Heart right ventricle (tissue), 16 donors: ENCODE results near the gene CKLF. TPM values are rescaled to one million over a fixed set of nuclear protein-coding genes. Genes with fewer than 3 reads are reported as not detected.

Experiments used
- ATAC-seq, 8 donors: fragments of 200-7000 bp; cut with Tn5 transposase; one replicate each; pipeline ENCODE4 v1.9.1; 2020; ENCODE audit warnings: mild to moderate bottlenecking in 8 of 8, moderate library complexity in 8 of 8, moderate number of reproducible peaks in 1 of 8
- DNase-seq, 2 donors: peaks; one replicate each; pipeline ENCODE4 v3.0.0-alpha.2; 2020
- H3K27ac ChIP-seq, 10 donors: fragments of 200-600 bp; sonication (generic) in 2 of 10; one replicate each; pipeline versions ENCODE4 v1.5.0 to v1.8.0; 2020 to 2022; ENCODE audit warnings: mild to moderate bottlenecking in 3 of 10
- H3K27me3 ChIP-seq, 7 donors: fragments of 200-600 bp; one replicate each; pipeline ENCODE4 v1.8.0; 2021 to 2022; ENCODE audit warnings: mild to moderate bottlenecking in 2 of 7
- H3K36me3 ChIP-seq, 9 donors: fragments of 200-600 bp; sonication (generic) in 1 of 9; one replicate each; pipeline versions ENCODE4 v1.5.0 to v1.8.0; 2020 to 2022; ENCODE audit warnings: mild to moderate bottlenecking in 2 of 9
- H3K4me1 ChIP-seq, 9 donors: fragments of 200-600 bp; sonication (generic) in 1 of 9; one replicate each; pipeline versions ENCODE4 v1.5.0 to v1.8.0; 2020 to 2022; ENCODE audit warnings: mild to moderate bottlenecking in 4 of 9
- H3K4me3 ChIP-seq, 10 donors: fragments of 200-600 bp; sonication (generic) in 2 of 10; one replicate each; pipeline versions ENCODE4 v1.5.0 to v1.8.0; 2020 to 2022; ENCODE audit warnings: mild to moderate bottlenecking in 7 of 10, moderate library complexity in 2 of 10
- H3K9me3 ChIP-seq, 11 donors: fragments of 200-600 bp in 10 of 11; sonication (generic) in 2 of 11; one replicate each; pipeline versions ENCODE4 v1.5.0 to v1.8.0; 2013 to 2022; ENCODE audit warnings: mild to moderate bottlenecking in 2 of 11, control low read depth in 1 of 11, moderate library complexity in 1 of 11
- CTCF ChIP-seq, 9 donors: fragments of 200-600 bp; sonication (generic) in 2 of 9; IDR thresholded peaks; one replicate each; pipeline versions ENCODE4 v1.5.0 to v1.8.0; 2021 to 2022; ENCODE audit warnings: antibody characterized with exemption in 9 of 9, mild to moderate bottlenecking in 5 of 9, moderate library complexity in 1 of 9
- WGBS, 2 donors: extraction: QIAGEN DNeasy Blood & Tissue Kit; methylation state at CpG; one replicate each; pipeline ENCODE4 v1.1.7; 2013; ENCODE audit warnings: inconsistent platforms in 1 of 2; 5-methylcytosine and 5-hydroxymethylcytosine counted together
- intact Hi-C, 10 donors: fragments of 100-400 bp; cut with DNase I; formaldehyde crosslinking; loops; one replicate each; pipeline versions ENCODE4 v1.11.1 to v1.14.2; 2022
- polyA plus RNA-seq, 2 donors: library from polyadenylated mRNA; stranded (reverse); fragments of 200-250 nt; gene quantifications; one replicate each; pipeline ENCODE4 v1.2.3, GENCODE V29; 2013
- total RNA-seq, 10 donors: library from RNA; stranded (reverse); fragmentation: NEBNext Ultra II Directional in 3 of 10; extraction: Animal tissue kit (Norgen Biotek cat#: 25700) in 3 of 10; gene quantifications; one replicate each; pipeline versions ENCODE4 v1.2.1 to v1.2.4, GENCODE V29; 2021 to 2023
- donor health status: Arrhythmogenic right ventricular cardiomyopathy.
- donor health status: ischemic (EF 13 %, LVEDD 7.1; RV severe dilation, severe dysfunction).
- donor health status: healthy with polysubstance abuse.
- donor health status: DM: no; HTN: yes; CAD: no.
- donor health status: DM: no; HTN: no; CAD: no.
- donor health status: ischemic (EF 25% LVEDD 6.9; RV normal size, moderate dysfunction).
- donor health status: ischemic (EF 25% LVEDD 5.7; RV mildly dilated, moderate dysfunction).
- donor health status: healthy.
- donor health status: DM: yes; HTN: yes; CAD: no.
- donor health status: Ischemic cardiomyopathy.
- donor health status: ischemic (EF 35%, LVEDD 5.7; RV mildly dilated, moderate dysfunction).
- donor health status: nonischemic (EF 11% LVEDD 7.7; RV severe dilation, severe dysfunction).
- donor health status: DM: yes; HTN: yes; CAD: no.
- donor health status: PGD.
- donor health status: ischemic (EF 29% LVEDD 5.4; RV normal size, mild dysfunction).
- donor health status: nonischemic (EF 23%, LVEDD 6.1; RV moderate dilation, normal function).

The CKLF gene
- total and polyA plus RNA-seq, 12 donors: 1.6 to 24.1 (median 6.8) TPM

- ATAC-seq: peak in 5 of 8 donors; percentile 12 to 47 (median 37)
- Histone ChIP-seq H3K27ac (no peak within 1 kb of the TSS), H3K4me1 (peaks cover 5 to 38% (median 24%) of the 10 kb centered on the region in 9 donors), H3K9me3 (no peaks in the 10 kb centered on the region), H3K27me3 (peaks cover 0 to 29% (median 18%) of the 10 kb centered on the region in 7 donors), H3K36me3 (no peaks in the 10 kb centered on the region), H3K4me3 (peak within 1 kb of the TSS; percentile 3 to 49 (median 42))
- intact Hi-C loops: no loop called here
- DNase-seq: no peak
- WGBS, 2 donors: 19 to 20% methylated on average over 77 of the region's 77 CpGs
- TF ChIP-seq CTCF (IDR thresholded peaks at IDR 0.05): no peak
These were observed 26.5 kb downstream of the CKLF start, which contains the start of gene CMTM2 for GRCh38 chr16:66578651-66579531. CMTM2 (plus strand) TSS chr16:66579463; CDS start chr16:66579608, 145 bp downstream.

- intact Hi-C loops: no loop called here
- no peaks in the 10 kb centered on the region for H3K9me3 ChIP-seq
- no peaks in the 10 kb centered on the region for H3K36me3 ChIP-seq
- no peak overlapping the region for H3K4me3 ChIP-seq
- no peak for ATAC-seq
- no peak overlapping the region for H3K27ac ChIP-seq
- WGBS, 2 donors: 83 to 84% methylated on average over 4 of the region's 4 CpGs
- H3K4me1 ChIP-seq: peaks cover 5 to 43% (median 30%) of the 10 kb centered on the region in 9 donors
- DNase-seq: no peak
- no peak for TF ChIP-seq CTCF (IDR thresholded peaks at IDR 0.05)
- peaks cover 0 to 29% (median 18%) of the 10 kb centered on the region in 7 donors for H3K27me3 ChIP-seq
These were observed 28.3 kb downstream of the CKLF start for GRCh38 chr16:66580605-66581209.

DNA sequence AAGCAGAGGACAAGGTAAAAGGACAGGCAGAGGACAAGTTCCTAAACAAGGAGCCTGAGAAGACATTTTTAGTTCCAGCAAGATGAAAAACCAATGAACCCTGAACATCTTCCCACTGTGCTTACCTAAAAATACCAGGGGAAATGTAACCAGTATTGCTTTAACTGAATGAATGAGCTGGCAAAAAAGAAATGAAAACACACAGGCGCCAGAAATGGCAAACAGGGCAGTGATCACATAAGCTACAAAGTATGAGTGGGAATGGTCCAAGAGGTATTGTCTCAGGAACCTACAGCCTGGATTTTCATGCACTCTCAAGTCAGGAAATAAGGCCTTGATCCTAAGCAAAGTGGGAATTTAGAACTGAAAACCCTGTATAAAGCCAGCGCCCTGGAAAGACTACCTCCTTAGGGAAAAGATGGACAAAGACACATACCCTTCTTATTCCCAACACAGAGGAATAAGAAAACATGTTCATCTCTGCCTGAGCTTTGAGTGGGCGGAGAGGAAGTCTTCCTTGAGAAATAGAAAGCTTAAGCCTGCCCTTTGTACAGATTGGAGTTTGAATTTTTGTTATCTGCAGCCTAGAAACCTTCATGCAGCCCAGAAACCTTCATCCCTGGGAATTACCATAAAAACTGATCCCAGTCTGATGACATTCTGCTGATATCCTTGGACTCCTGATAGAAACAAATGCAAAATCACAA is 29.0 kb downstream of the CKLF start:
- Histone ChIP-seq H3K4me3 (no peak overlapping the region), H3K9me3 (no peaks in the 10 kb centered on the region), H3K4me1 (peaks cover 5 to 43% (median 31%) of the 10 kb centered on the region in 9 donors), H3K27me3 (peaks cover 0 to 29% (median 18%) of the 10 kb centered on the region in 7 donors), H3K27ac (no peak overlapping the region), H3K36me3 (no peaks in the 10 kb centered on the region)
- DNase-seq: no peak
- peak in 1 of 8 donors; percentile 25 for ATAC-seq
- intact Hi-C loops: no loop called here
- no peak for TF ChIP-seq CTCF (IDR thresholded peaks at IDR 0.05)
- WGBS, 2 donors: 75 to 82% methylated on average over 3 of the region's 3 CpGs
